Measurements from ENCODE around the gene CPA5.

The CPA5 gene

DNA sequence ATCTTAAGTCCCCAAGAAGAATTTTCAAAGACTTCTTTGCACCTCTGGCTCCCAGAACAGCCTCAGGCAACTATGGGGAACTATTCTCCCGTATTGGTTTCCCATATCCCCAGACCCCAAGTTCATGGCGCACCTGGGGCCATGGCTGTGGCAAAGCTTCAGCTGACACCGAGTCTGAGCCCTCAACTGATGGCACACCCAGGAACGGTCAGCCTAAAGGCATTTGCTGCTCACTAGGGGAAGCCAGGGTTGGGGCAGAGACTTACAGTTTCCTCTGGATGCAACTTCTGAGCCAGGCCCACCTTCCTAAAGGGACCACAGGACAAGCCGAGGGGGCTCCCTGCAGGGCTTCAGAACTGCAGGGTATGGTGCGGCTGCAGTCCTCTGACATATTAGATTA lies 21.9 kb downstream of the CPA5 start:
- TF ChIP-seq, protein P1, sequence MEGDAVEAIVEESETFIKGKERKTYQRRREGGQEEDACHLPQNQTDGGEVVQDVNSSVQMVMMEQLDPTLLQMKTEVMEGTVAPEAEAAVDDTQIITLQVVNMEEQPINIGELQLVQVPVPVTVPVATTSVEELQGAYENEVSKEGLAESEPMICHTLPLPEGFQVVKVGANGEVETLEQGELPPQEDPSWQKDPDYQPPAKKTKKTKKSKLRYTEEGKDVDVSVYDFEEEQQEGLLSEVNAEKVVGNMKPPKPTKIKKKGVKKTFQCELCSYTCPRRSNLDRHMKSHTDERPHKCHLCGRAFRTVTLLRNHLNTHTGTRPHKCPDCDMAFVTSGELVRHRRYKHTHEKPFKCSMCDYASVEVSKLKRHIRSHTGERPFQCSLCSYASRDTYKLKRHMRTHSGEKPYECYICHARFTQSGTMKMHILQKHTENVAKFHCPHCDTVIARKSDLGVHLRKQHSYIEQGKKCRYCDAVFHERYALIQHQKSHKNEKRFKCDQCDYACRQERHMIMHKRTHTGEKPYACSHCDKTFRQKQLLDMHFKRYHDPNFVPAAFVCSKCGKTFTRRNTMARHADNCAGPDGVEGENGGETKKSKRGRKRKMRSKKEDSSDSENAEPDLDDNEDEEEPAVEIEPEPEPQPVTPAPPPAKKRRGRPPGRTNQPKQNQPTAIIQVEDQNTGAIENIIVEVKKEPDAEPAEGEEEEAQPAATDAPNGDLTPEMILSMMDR (IDR thresholded peaks at IDR 0.05) = no peak
- Histone ChIP-seq H3K27me3 (no peaks in the 10 kb centered on the region), H3K4me3 (no peak overlapping the region), H3K36me3 (no peaks in the 10 kb centered on the region), H3K27ac (no peak overlapping the region), H3K9me3 (no peaks in the 10 kb centered on the region), H3K4me1 (peaks cover 6 to 58% (median 44%) of the 10 kb centered on the region in 4 donors)
- DNase-seq = peak in 1 of 2 donors; percentile 42
- intact Hi-C loops (cut with DNase I; ENCODE audit: low total_unique reads) = no loop called here

DNA sequence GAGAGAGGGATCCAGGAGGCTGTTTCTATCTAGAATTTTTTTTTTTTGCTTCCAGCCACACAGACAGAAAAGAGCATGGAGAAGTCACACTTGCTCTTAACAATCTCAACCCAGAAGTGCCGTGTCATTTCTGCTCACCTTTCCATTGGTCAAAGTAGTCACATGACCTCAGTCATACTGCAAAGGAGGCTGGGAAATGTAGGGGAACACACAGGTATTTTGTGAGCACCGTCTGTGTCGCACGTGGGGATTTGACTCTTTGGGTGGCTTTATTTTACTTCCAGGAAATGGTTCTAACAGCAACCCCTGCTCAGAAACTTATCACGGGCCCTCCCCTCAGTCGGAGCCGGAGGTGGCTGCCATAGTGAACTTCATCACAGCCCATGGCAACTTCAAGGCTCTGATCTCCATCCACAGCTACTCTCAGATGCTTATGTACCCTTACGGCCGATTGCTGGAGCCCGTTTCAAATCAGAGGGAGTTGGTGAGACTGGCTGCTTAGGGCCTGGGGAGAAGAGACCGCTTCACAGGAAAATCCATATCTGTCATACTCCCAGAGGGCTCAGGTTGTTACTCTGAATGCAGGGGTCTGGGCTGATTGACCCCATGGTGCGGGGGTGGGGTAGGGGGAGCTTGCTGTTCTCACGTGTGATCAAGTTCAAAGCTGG lies 22.6 kb downstream of the CPA5 start:
- Histone ChIP-seq H3K4me1 (peaks cover 6 to 65% (median 48%) of the 10 kb centered on the region in 4 donors), H3K27ac (no peak overlapping the region), H3K9me3 (no peaks in the 10 kb centered on the region), H3K27me3 (no peaks in the 10 kb centered on the region), H3K4me3 (no peak overlapping the region), H3K36me3 (no peaks in the 10 kb centered on the region)
- intact Hi-C loops (cut with DNase I; ENCODE audit: low total_unique reads) = no loop called here
- peak in 1 of 2 donors; percentile 52 for DNase-seq
- TF ChIP-seq, protein P1 (IDR thresholded peaks at IDR 0.05) = no peak

DNA sequence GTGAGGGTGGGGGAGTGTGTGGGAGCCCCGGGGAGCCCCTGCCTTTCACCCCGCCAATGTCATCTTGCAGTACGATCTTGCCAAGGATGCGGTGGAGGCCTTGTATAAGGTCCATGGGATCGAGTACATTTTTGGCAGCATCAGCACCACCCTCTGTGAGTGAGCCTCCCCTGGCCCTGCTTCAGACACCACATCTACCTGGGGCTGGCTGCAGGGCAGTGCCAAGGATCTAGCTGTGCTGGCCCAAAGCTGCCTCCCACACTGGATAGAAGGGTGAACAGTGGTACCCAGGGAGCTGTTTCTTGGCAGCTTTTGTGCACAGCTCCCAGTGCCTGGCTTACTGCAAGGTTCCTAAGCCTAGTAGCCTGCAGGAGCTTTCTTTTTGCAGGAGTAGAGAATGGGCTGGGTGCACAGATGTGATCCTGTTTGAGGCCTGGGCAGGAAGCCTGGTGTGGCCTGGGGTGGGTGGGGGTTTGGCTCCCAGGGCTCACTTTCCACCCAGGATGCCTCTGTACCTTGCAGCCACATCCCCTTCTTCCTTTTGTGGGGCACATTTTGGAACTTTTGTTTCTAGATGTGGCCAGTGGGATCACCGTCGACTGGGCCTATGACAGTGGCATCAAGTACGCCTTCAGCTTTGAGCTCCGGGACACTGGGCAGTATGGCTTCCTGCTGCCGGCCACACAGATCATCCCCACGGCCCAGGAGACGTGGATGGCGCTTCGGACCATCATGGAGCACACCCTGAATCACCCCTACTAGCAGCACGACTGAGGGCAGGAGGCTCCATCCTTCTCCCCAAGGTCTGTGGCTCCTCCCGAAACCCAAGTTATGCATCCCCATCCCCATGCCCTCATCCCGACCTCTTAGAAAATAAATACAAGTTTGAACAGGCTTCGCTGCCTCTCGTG lies 23.5 kb downstream of the CPA5 start:
- no peaks in the 10 kb centered on the region for H3K9me3 ChIP-seq
- no peaks in the 10 kb centered on the region for H3K27me3 ChIP-seq
- peaks cover 6 to 72% (median 56%) of the 10 kb centered on the region in 4 donors for H3K4me1 ChIP-seq
- DNase-seq = peak in 1 of 2 donors; percentile 57
- intact Hi-C loops (cut with DNase I; ENCODE audit: low total_unique reads) = no loop called here
- TF ChIP-seq, protein P1 (IDR thresholded peaks at IDR 0.05) = no peak
- H3K36me3 ChIP-seq = no peaks in the 10 kb centered on the region
- no peak overlapping the region for H3K27ac ChIP-seq
- H3K4me3 ChIP-seq = no peak overlapping the region

DNA sequence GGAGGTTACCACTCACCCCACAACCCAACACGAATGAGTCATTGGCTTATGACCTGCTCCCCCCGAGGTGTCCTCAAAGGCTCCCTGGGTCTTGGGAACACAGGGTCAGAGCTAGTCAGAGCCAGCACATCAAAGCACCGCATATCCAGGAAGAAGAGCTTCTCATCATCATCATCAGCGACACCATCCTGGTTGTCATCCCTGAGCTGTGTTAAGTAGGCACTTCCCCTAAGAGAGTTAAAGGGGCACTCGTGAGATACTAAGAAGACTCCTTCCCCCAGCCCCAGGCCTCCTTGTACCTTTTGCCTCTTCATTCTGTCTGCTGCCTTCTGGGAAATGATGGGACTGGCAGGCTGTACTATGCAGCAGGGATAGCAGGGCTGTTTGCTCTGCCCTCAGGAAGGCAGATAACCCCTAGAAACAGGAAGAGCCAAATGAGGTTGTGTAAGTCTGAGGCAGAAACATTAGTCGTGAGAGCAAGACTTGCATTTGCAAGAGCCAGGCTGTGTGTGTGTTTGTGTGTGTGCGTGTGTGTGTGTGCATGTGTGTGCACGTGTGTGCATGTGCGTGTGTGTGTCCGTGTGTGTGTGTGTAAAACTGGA lies 24.6 kb downstream of the CPA5 start:
- H3K4me1 ChIP-seq = peaks cover 6 to 72% (median 58%) of the 10 kb centered on the region in 4 donors
- no peaks in the 10 kb centered on the region for H3K9me3 ChIP-seq
- intact Hi-C loops (cut with DNase I; ENCODE audit: low total_unique reads) = no loop called here
- DNase-seq = no peak
- H3K4me3 ChIP-seq = no peak overlapping the region
- no peaks in the 10 kb centered on the region for H3K36me3 ChIP-seq
- TF ChIP-seq, protein P1 (IDR thresholded peaks at IDR 0.05) = no peak
- H3K27ac ChIP-seq = peak overlapping the region; percentile 92 to 94
- H3K27me3 ChIP-seq = no peaks in the 10 kb centered on the region

DNA sequence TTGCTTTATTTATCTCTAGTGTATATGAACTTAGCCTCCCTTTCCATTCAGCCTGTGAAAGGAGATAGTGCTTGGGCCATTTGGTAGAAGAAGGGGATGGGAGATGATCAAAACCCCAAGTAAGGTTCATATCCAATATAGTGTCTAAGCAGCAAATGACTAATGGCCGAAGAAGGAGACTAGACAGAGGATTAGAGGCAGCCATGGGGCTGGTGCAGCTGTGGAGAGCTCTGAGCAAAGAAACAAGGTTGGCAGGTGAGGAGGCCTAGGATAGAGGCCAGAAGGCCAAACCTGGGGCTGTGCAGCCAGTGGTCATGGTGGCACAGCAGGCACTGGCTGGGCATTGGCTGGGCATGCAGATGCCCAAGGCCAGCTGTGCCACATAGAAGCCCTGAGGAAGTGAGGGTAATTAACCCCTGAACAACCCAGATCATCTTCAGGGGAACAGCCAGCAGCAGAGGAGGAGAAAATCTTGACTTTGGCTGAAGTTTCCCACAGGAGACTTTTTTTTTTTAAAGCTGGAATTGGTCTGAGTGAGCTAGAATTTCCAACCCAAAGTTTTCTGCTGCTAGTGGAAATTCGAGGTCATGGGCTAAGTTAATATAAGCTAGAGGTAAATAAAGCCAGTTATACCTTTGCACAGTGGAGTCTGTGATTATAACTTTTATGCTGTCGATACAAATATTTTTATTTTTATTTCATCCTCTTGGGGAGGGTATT lies 25.4 kb downstream of the CPA5 start:
- Histone ChIP-seq H3K27ac (peak overlapping the region; percentile 92 to 94), H3K4me3 (no peak overlapping the region), H3K4me1 (peaks cover 6 to 72% (median 60%) of the 10 kb centered on the region in 4 donors), H3K9me3 (no peaks in the 10 kb centered on the region), H3K36me3 (no peaks in the 10 kb centered on the region), H3K27me3 (no peaks in the 10 kb centered on the region)
- no peak for DNase-seq
- TF ChIP-seq, protein P1 (IDR thresholded peaks at IDR 0.05) = no peak
- intact Hi-C loops (cut with DNase I; ENCODE audit: low total_unique reads) = no loop called here
